ENCODE data around the gene POLD4. TPM values are rescaled to one million over a fixed set of nuclear protein-coding genes. Genes with fewer than 3 reads are reported as not detected.

Gene POLD4
- total RNA-seq, 1 experiment from 2014 or later, result 78.7 TPM

DNA sequence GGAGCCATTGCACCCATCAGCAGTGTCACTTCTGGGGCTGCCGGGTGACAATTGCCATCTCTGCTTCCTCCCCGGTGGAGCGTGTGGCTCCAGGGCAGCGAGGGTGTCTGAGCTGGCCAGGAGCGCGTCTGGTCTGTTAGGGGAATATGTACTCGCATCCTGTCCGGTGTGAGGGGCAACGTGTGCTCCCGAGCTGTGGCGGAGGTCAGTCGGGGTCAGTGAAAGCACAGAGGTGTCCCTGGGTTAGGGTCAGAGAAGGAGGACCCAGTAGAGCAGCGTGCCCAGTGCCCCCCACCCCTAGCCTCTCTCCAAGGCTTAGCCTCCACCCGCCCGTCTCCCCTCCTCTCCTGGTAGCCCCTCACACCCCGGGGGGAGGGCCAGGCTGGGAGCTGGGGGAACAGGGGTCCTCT, 18.6 kb upstream of the POLD4 start:
- TF ChIP-seq POLR2AphosphoS5 (IDR thresholded peaks at IDR 0.05; ENCODE audit: low read depth, low read length), result peak; percentile 14; the same call in 1 of the 2 replicates
- TF ChIP-seq, protein P1, sequence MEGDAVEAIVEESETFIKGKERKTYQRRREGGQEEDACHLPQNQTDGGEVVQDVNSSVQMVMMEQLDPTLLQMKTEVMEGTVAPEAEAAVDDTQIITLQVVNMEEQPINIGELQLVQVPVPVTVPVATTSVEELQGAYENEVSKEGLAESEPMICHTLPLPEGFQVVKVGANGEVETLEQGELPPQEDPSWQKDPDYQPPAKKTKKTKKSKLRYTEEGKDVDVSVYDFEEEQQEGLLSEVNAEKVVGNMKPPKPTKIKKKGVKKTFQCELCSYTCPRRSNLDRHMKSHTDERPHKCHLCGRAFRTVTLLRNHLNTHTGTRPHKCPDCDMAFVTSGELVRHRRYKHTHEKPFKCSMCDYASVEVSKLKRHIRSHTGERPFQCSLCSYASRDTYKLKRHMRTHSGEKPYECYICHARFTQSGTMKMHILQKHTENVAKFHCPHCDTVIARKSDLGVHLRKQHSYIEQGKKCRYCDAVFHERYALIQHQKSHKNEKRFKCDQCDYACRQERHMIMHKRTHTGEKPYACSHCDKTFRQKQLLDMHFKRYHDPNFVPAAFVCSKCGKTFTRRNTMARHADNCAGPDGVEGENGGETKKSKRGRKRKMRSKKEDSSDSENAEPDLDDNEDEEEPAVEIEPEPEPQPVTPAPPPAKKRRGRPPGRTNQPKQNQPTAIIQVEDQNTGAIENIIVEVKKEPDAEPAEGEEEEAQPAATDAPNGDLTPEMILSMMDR (IDR thresholded peaks at IDR 0.05), result no peak
- ChIA-PET CTCF (interaction anchor here (0.6 to 6.9 kb wide), 5 partner anchors 9 to 55 kb away, joined by 4 to 58 read pairs (median 5); partner anchors contain the start of genes POLD4 and PPP1CA), POLR2A (no interaction called here)
- peak overlapping the region; percentile 65 to 69 for H3K4me3 ChIP-seq (ENCODE audit: low read depth in 2 of 2, low read length in 2 of 2)
- H3K36me3 ChIP-seq (ENCODE audit: control insufficient read depth, insufficient read depth, low read length), result no peaks in the 10 kb centered on the region; the same call in 1 of the 2 replicates
- peaks cover 61% of the 10 kb centered on the region for H3K4me1 ChIP-seq (ENCODE audit: control insufficient read depth, insufficient read depth, low read length)
- no TSS peak for BruUV-seq (replicated peaks)
- intact Hi-C loops (cut with micrococcal nuclease; ENCODE audit: unreplicated experiment) (no loop called here), in situ Hi-C loops (cut with HindIII; ENCODE audit: low pct_unique_long_range_greater_than_20kb, low sequenced_read_pairs) (no loop called here)
- peak; percentile 21; the same call in 1 of the 2 replicates for ATAC-seq
- no peaks in the 10 kb centered on the region for H3K9me3 ChIP-seq (ENCODE audit: control insufficient read depth, insufficient read depth, low read depth, low read length)
- H3K27ac ChIP-seq (ENCODE audit: low read length), result peak overlapping the region; percentile 88
- no peaks in the 10 kb centered on the region for H3K27me3 ChIP-seq (ENCODE audit: control insufficient read depth, insufficient read depth, low read length)
- no peak for DNase-seq (ENCODE audit: low read depth, low spot score)

DNA sequence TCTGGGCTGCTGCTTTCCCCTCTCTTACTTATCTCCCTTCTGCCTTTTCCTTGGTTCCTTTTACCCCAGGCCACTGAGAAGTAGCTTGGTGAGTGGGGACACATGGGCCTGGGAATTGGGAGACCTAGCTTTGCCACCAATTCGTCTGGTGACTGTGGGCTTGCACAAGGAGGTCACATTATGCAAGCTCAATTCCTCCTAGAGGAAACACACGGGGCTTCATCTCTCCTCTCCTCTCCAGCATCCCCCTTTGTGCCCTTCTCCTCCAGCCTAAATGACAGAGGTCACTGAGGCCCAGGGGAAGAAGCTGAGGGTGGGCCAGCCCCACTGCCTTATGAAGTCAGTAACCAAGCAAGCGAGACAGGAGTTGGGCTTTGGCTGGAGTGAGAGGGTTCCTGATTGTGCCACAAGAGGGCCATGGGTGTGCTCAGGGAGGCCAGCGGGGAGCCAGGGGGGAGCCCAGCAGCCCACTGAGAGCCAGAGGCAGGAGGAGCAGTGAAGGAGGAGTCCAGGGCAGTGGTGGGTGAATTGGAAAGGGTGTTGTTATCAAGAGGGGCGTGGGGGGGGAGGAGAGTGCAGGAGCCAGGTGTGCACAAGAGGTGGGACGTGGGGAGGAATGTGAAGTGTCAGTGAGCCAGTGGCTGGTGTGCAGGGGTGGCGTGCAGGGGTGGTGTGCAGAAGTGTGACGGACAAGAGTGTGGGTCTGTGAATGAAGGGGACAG, 18.0 kb upstream of the POLD4 start:
- Histone ChIP-seq H3K4me1 (ENCODE audit: control insufficient read depth, insufficient read depth, low read length) (peaks cover 60% of the 10 kb centered on the region), H3K27me3 (ENCODE audit: control insufficient read depth, insufficient read depth, low read length) (no peaks in the 10 kb centered on the region), H3K36me3 (ENCODE audit: control insufficient read depth, insufficient read depth, low read length) (no peaks in the 10 kb centered on the region; the same call in 1 of the 2 replicates), H3K4me3 (ENCODE audit: low read depth in 2 of 2, low read length in 2 of 2) (peak overlapping the region; percentile 65 to 69), H3K27ac (ENCODE audit: low read length) (peak overlapping the region; percentile 88), H3K9me3 (ENCODE audit: control insufficient read depth, insufficient read depth, low read depth, low read length) (no peaks in the 10 kb centered on the region)
- ChIA-PET CTCF (interaction anchor here (0.6 to 6.9 kb wide), 6 partner anchors 10 to 58 kb away, joined by 3 to 58 read pairs (median 6); partner anchors contain the start of gene POLD4), POLR2A (no interaction called here)
- intact Hi-C loops (cut with micrococcal nuclease; ENCODE audit: unreplicated experiment) (no loop called here), in situ Hi-C loops (cut with HindIII; ENCODE audit: low pct_unique_long_range_greater_than_20kb, low sequenced_read_pairs) (no loop called here)
- DNase-seq (ENCODE audit: low read depth, low spot score), result no peak
- no peak for TF ChIP-seq SIN3A (IDR thresholded peaks at IDR 0.05; ENCODE audit: borderline replicate concordance, insufficient read depth, low read depth, low read length)
- TF ChIP-seq, protein P1 (IDR thresholded peaks at IDR 0.05), result peak; percentile 61
- peak; percentile 48 for ATAC-seq
- BruUV-seq (replicated peaks), result TSS peak; percentile 60

DNA sequence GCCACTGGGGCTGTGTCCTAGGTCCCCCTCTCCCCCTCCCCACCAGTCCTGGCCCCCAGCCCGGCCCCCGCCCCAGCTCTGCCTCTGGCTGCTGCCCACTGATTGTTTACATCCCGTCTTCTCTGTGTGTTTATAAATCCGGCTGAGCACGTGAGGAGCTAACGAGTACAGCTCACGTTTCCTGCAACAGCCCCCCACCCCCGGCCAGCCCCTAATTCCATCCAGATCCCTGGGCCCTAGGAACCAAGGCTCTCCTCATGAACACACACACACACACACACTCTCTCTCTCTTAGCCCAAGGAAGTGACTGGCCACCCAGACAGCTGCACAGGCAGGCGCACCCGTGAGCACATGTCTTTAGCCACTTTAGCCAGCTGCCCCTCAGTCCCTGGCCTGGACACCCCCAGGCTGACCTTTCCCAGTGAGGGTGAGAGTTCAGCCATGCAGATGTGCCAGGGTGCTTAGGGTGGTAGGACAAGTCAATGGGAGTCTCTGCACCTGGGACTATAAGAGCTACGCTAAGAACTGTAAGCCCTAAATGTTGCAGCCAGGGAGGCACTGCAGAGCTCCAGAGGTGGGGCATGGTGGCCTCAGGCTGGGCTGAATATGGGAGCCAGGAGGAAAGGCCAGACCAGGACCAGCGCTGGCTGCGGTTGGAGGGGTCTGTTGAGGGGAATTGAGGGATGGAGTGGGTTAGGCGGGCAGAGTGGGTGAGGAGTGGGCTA, 17.2 kb upstream of the POLD4 start:
- intact Hi-C loops (cut with micrococcal nuclease; ENCODE audit: unreplicated experiment), result no loop called here
- peak overlapping the region in 1 of 2 experiments; percentile 1; a peak in 1 of 4 replicates for H3K4me3 ChIP-seq (ENCODE audit: low read depth in 2 of 2, low read length in 2 of 2)
- peak overlapping the region; percentile 88 for H3K27ac ChIP-seq (ENCODE audit: low read length)

More for the DNA sequence above, 17.2 kb upstream of the POLD4 start:
- TF ChIP-seq SIN3A (IDR thresholded peaks at IDR 0.05; ENCODE audit: borderline replicate concordance, insufficient read depth, low read depth, low read length) (no peak), TCF7L2 (IDR thresholded peaks at IDR 0.05; ENCODE audit: low read depth, low read length) (no peak), POLR2AphosphoS5 (IDR thresholded peaks at IDR 0.05; ENCODE audit: low read depth, low read length) (no peak)
- TF ChIP-seq, protein P2, sequence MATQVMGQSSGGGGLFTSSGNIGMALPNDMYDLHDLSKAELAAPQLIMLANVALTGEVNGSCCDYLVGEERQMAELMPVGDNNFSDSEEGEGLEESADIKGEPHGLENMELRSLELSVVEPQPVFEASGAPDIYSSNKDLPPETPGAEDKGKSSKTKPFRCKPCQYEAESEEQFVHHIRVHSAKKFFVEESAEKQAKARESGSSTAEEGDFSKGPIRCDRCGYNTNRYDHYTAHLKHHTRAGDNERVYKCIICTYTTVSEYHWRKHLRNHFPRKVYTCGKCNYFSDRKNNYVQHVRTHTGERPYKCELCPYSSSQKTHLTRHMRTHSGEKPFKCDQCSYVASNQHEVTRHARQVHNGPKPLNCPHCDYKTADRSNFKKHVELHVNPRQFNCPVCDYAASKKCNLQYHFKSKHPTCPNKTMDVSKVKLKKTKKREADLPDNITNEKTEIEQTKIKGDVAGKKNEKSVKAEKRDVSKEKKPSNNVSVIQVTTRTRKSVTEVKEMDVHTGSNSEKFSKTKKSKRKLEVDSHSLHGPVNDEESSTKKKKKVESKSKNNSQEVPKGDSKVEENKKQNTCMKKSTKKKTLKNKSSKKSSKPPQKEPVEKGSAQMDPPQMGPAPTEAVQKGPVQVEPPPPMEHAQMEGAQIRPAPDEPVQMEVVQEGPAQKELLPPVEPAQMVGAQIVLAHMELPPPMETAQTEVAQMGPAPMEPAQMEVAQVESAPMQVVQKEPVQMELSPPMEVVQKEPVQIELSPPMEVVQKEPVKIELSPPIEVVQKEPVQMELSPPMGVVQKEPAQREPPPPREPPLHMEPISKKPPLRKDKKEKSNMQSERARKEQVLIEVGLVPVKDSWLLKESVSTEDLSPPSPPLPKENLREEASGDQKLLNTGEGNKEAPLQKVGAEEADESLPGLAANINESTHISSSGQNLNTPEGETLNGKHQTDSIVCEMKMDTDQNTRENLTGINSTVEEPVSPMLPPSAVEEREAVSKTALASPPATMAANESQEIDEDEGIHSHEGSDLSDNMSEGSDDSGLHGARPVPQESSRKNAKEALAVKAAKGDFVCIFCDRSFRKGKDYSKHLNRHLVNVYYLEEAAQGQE (IDR thresholded peaks at IDR 0.05; ENCODE audit: insufficient read depth in 1 of 2, low read depth in 2 of 2, low read length in 1 of 2), result no peak
- TF ChIP-seq, protein P1 (IDR thresholded peaks at IDR 0.05), result no peak
- DNase-seq (ENCODE audit: low read depth, low spot score) (no peak), ATAC-seq (no peak)
- Histone ChIP-seq H3K9me3 (ENCODE audit: control insufficient read depth, insufficient read depth, low read depth, low read length) (no peaks in the 10 kb centered on the region), H3K36me3 (ENCODE audit: control insufficient read depth, insufficient read depth, low read length) (no peaks in the 10 kb centered on the region; the same call in 1 of the 2 replicates), H3K27me3 (ENCODE audit: control insufficient read depth, insufficient read depth, low read length) (no peaks in the 10 kb centered on the region), H3K4me1 (ENCODE audit: control insufficient read depth, insufficient read depth, low read length) (peaks cover 54% of the 10 kb centered on the region)
- in situ Hi-C loops (cut with HindIII; ENCODE audit: low pct_unique_long_range_greater_than_20kb, low sequenced_read_pairs), result no loop called here
- POLR2A ChIA-PET, result interaction anchor here (0.6 kb wide), 2 partner anchors 9 to 438 kb away, joined by 4 to 12 read pairs; no protein-coding TSS in a partner anchor
- CTCF ChIA-PET, result interaction anchor here (0.6 to 6.9 kb wide), 9 partner anchors 10 to 109 kb away, joined by 3 to 58 read pairs (median 5); partner anchors contain the start of gene POLD4
- no TSS peak for BruUV-seq (replicated peaks)
